Activated effector memory CD4-positive, alpha-beta T cell treated with Interleukin-2 at 50 U/mL for 16 hours (primary cell): Measurements from ENCODE around the gene BCAS3.
"Not testable (repeated sequence)": the region's sequence is repeated elsewhere in the genome, so short reads cannot be mapped to it uniquely, and the experiment has no call there.

ENCODE experiments used
- DNase-seq: peaks from one replicate; pipeline ENCODE4 v3.0.0-alpha.2; 2020

BCAS3 gene

DNA sequence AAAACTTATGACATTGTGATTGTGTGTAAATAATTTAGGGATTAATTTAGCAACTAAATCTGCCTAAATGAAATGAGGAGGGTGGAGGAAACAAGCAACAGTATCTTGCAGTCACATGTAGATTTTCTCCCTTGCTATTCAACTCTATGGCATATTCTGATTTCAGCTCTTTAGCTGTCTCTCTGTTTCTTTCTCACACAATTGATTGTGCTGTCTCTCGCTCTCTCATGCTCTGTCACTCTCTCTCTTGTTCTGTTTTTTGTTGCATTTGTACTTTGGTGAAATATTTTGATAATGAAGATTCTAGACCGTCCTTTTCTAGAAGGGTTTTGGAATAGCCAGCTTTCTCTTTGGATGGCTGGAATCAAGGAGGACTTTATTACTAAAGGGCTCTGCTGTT, 70.6 kb downstream of the BCAS3 start:
- DNase-seq = no peak

DNA sequence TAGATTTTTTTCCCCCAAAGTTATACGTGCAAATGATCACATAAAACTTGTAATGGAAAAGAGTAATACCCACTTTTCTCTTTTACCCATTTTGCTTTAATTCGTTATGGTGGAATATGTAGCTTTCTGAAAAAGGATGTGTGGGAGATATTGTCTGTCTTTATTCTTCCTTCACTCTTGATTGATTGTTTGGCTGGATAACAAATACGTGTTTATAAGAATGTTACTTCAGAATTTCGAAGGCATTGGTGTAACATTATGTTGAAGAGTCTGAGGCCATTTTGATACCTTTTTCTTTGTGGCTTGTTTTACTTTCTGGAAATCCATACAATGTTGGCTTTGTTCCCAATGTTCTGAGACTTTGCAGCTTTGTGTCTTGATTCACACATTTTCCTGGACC, 71.4 kb downstream of the BCAS3 start:
- DNase-seq = no peak

DNA sequence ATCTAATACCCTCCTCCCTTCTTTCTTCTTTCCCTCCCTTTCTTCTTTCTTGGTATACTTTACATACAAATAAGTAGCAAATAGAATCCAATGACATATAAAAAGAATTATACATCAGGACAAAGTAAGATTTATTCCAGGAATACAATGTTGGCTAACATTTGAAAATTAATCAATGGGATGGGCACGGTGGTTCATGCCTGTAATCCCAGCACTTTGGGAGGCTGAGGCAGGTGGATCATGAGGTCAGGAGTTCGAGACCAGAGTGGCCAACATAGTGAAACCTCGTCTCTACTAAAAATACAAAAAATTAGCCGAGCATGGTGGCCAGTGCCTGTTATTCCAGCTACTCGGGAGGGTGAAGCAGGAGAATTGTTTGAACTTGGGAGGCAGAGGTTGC, 72.1 kb downstream of the BCAS3 start:
- no peak for DNase-seq

DNA sequence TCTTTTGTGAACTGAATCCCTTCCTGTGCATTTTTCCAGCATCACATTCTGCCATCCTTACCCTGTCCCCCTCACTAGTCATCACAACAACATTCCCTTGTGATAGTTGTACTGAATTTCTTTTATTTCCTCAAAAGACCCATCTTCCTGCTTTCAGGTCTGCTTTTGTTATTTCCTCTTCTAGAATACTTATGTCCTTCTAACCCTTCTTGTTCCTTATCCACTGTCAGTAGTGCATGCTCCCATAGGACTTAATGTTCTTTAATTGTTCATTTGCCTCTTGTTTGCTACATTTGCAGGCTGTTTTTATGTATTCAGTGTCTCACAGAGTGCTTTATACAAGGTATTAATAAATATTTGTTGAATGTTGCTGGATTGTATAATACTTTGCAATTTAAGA, 73.0 kb downstream of the BCAS3 start:
- DNase-seq = no peak

DNA sequence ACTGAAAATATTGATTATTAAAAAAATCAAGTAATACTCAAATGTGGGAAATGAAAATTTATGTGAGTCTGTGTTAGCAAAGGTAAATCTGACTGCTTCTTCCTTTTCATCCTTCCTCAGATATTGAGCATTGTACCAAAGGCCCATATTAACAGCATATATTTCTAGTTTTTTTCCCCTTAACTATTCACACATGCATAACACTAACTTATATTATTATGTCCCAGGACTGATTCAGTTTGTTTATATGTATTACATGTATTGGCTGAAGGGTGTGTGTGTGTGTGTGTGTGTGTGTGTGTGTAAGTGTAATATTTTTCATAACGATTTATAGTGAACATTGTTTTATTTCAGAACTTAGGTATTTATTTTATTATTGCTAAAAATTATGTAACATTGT, 74.2 kb downstream of the BCAS3 start:
- DNase-seq = no peak

DNA sequence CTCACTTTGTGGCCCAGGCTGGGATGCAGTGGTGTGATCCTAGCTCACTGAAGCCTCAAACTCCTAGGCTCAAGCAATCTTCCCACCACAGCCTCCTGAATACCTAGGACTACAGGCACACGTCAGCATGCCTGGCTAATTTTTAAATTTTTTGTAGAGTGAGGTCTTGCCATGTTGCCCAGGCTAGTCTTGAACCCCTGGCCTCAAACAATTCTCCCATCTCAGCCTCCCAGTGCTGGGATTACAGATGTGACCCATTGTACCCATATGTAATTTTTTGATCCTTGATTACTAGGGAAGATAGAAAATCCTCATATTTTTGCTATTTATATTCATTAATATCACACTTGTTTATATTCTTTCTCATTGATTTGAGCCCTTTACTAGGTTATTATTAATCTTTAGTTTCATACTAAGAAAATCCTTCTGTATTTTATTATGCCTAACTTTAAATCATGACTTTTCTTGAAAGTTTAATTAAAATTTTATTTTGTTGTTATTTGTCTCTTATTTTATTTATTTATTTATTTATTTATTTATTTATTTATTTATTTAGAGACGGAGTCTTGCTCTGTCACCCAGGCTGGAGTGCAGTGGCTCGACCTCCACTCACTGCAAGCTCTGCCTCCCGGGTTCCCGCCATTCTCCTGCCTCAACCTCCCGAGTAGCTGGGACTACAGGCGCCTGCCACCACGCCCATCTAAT, 75.4 kb downstream of the BCAS3 start:
- DNase-seq = no peak

DNA sequence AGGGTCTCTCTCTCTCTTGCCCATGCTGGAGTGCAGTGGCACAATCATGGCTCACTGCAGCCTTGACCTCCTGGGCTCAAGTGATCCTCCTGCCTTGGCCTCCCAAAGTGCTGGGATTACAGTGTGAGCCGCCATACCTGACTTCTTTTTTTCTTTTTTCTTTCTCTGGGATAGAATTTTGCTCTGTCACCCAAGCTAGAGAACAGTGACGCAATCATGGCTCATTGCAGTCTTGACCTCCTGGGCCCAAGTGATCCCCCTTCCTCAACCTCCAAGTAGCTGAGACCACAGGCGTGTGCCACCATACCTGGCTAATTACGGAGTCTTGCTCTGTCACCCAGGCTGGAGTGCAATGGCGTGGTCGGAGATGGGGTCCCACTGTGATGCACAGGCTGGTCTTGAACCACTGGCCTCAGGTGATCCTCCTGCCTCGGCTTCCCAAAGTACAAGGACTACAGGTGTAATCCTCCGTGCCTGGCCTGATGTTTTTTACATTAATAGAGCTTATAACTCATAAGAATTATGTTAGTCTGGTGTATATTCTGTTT, 76.5 kb downstream of the BCAS3 start:
- no peak for DNase-seq

DNA sequence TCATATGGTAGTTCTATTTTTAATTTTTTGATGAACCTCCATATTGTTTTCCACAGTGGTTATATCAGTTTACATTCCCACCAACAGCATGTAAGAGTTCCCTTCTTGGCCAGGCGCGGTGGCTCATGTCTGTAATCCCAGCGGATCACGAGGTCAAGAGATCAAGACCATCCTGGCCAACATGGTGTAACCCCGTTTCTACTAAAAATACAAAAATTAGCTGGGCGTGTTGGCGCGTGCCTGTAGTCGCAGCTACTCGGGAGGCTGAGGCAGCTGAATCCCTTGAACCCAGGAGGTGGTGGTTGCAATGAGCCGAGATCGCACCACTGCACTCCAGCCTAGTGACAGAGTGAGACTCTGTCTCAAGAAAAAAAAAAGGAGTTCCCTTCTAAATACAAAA, 79.1 kb downstream of the BCAS3 start:
- not testable (repeated sequence) for DNase-seq

DNA sequence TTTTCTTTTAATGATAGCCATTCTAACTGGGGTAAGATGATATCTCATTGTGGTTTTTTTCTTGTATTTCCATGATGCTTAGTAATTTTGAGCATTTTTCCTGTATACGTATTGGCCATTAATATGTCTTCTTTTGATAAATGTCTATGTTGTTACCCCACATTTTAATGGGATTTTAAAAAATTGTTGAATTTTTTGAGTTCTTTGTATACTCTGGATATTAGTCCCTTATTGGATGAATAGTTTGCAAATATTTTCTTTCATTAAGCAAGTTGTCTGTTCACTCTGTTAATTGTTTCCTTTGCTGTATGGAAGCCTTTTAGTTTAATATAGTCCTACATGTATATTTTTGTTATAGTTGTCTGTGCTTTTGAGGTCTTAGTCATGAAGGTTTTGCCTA, 79.8 kb downstream of the BCAS3 start:
- DNase-seq = no peak

DNA sequence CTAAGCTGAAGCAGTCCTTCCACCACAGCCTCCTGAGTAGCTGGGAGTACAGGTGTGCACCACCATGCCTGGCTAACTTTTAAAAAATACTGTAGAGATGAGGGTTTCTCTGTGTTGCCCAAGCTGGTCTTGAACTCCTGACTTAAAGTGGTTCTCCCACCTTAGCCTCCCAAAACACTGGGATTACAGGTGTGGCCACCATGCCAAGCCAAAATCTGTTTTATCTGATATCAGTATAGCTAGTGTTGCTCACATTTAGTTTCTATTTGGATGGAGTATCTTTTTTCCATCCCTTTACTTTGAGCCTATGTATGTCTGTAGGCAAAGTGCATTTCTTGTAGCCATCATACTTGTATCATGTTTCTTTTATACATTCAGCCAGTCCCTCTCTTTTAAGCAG, 82.1 kb downstream of the BCAS3 start:
- no peak for DNase-seq

DNA sequence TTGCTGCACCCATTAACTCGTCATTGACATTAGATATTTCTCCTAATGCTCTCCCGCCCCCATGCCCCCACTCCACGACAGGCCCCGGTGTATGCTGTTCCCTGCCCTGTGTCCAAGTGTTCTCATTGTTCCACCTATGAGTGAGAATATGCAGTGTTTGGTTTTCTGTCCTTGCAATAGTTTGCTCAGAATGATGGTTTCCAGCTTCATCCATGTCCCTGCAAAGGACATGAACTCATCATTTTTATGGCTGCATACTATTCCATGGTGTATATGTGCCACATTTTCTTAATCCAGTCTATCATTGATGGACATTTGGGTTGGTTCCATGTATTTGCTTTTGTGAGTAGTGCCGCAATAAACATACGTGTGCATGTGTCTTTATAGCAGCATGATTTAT, 83.7 kb downstream of the BCAS3 start:
- not testable (repeated sequence) for DNase-seq

DNA sequence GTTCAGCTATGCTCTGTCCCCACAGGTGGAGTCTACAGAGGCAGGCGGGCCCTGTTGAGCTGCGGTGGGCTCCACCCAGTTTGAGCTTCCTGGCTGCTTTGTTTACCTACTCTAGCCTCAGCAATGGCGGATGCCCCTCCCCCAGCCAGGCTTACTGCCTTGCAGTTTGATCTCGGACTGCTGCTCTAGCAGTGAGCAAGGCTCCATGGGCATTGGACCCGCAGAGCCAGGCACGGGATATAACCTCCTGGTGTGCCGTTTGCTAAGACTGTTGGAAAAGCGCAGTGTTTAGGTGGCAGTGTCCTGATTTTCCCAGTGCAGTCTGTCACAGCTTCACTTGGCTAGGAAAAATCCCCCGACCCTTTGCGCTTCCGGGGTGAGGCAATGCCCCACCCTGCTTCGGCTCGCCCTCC, 89.1 kb downstream of the BCAS3 start:
- DNase-seq = peak; percentile 31

DNA sequence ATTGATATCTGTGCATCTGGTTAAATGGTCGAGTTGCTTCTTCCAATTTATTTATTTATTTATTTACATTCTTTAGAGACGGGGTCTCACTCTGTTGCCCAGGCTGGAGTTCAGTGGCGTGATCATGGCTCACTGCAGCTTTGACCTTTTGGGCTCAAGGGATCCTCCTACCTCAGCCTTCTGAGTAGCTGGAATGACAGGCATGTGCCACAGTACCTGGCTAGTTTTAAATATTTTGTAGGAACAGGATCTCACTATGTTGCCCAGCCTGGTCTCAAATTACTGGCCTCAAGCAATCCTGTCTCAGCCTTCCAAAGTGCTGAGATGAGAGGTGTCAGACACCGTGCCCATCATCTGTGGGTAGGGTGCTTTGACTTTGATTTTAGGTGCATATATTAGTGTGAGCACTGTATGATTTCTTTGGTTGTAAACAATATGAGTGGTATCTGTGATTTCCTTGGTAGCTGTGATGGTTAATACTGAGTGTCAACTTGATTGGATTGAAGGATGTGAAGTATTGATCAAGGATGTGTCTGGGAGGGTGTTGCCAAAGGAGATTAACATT, 90.2 kb downstream of the BCAS3 start:
- no peak for DNase-seq

DNA sequence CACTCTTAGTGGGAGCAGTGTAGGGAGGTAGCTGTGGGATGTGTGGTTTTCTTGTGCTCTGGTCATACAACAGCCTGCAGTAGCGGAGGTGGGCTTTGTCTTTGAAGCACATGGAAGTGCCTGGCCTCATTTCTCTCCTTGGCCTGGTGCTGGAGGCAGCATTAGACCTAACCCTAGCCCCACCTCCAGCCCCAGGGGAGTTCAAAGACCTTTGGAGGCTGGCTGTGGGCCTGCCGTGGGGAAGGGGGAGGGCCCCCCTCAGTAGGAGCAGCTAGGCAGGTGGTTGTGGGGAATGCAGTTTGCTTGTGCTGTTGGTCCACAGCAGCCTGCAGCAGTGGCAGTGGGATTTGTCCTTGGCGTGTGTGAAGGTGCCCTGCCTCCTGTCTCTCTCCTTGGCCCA, 91.7 kb downstream of the BCAS3 start:
- DNase-seq = no peak

DNA sequence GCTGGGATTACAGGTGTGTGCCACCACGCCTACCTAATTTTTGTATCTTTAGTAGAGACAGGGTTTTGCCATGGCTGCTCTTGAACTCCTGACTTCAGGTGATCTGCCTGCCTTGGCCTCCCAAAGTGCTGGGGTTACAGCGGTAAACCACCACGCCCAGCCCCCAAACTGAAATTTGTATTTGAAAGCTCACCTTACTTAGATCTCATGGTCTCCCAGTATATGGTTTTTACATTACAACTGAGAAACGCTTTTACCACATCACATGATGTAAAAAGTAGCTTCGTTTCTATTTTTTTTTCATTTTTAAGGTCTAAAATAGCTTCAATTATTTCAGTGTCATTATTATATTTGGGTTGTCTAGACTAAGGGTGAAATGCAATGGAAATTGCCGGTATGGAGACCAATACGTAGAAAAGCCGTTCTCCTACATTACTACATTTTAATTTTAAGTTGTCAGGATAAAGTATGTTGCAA, 93.3 kb downstream of the BCAS3 start:
- DNase-seq = no peak

DNA sequence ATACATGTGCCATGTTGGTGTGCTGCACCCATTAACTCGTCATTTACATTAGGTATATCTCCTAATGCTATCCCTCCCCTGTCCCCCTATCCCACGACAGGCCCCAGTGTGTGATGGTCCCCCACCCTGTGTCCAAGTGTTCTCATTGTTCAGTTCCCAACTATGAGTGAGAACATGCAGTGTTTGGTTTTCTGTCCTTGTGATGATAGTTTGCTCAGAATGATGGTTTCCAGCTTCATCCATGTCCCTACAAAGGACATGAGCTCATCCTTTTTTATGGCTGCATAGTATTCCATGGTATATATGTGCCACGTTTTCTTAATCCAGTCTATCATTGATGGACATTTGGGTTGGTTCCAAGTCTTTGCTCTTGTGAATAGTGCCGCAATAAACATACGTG, 94.0 kb downstream of the BCAS3 start:
- DNase-seq = not testable (repeated sequence)

DNA sequence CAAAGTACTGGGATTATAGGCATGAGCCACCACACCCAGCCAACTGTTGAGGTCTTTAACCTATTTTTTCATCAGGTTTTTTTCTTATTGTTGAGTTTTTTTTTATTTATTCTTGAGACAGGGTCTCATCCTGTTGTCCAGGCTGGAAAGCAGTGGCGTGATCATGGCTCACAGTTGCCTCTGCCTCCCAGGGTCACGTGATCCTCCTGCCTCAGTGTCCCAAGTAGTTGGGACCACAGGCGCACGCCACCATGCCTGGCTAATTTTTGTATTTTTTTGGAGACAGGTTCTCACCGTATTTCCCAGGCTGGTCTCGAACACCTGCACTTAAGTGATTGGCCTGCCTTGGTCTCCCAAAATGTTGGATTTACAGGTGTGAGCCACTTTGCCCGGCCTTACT, 95.9 kb downstream of the BCAS3 start:
- no peak for DNase-seq

DNA sequence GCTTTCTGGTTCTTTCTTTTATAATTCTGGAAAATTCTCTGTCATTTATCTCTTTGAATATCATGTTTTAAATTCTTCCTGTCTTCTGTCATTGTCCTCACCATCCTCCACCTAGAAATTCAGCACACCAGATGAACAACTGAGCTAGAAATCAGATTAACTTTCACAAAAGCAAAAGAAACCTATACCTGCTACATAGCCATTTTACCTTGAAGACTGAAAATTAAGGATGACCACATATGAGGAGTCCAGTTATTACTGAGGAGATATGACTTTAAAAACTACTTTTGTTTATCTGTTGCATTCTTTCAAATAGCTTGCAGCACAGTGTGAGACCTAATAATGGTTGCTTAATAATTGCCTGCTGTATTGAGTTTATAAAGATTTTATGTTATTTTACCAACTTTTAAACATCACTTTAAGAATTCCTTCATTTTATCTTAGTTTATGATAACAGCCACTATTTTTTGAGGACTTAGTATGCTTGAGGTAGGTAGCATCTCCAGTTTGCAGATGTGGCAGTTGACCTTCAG, 104.3 kb downstream of the BCAS3 start:
- no peak for DNase-seq

DNA sequence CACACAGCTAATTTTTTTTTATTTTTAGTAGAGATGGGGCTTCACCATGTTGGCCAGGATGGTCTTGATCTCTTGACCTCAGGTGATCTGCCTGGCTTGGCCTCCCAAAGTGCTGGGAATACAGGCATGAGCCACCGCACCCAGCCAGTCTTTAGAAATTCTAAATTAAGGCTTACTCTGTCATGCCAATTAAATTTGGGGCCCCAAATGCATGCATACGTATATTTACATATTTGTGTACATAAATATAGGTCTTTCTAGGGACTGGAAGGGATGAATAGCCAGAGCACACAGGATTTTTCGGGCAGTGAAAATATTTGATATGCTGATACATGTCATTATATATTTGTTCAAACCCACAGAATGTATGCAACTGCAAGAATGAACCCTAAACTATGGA, 105.1 kb downstream of the BCAS3 start:
- no peak for DNase-seq

DNA sequence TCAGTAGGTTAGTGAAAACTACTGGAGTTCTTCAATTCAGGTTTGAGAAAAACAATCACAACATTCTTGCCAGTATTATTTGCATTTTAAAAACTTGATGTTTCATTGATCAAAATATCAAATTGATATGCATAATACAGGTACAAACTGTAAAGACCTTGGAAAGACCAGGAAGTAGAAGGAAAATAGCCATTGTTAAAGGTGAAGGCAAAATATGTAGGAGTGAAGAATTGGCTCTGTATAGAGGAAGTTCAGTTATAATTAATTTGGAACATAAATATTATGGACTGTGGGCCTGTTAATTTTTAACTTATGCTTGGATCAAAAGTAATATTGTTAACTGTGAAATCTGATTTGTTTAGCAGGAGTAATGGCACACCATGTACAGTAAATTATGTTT, 112.6 kb downstream of the BCAS3 start:
- no peak for DNase-seq

DNA sequence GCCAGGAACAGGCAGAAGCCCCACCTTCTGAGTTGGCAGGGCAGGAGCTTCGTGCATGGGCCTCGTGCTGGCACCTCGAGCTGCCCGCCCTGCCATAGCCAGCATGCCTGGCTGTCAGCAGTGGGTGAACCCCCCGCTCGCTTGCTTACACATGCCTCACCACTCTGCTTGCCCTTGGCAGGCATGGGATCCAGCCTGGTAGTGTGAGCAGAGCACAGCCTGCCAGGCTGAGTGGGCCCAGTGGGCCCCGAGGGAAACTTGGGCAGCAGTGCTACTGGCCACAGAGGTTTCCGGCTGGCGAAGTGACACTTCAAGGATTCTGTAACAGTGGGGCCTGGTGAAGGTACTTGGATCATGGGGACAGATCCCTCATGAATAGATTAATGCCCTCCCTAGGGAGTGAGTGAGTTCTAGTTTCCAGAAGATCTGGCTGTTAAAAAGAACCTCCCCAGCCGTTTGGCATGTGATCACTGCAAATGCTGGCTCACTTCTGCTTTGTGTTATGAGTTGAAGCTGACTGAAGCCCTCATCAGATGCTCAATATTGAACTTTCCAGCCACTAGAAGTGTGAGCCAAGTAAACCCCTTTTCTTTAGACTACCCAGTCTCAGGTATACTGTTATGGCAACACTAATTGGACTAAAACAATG, 114.7 kb downstream of the BCAS3 start:
- DNase-seq = no peak

DNA sequence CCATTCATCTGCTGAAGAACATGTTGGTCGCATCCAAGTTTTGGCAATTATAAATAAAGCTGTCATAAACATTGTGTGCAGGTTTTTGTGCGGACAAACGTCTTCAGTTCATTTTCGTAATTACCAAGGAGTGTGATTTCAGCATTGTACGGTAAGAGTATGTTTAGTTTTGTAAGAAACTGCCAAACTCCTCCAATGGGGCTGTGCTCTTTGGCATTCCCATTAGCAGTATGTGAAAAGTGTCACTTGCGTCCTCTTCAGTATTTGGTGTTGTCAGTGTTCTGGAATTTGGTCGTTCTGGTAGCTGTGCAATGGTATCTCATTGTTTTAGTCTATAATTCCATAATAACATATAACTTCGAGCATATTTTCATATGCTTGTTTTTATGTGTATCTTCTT, 120.9 kb downstream of the BCAS3 start:
- DNase-seq = no peak

DNA sequence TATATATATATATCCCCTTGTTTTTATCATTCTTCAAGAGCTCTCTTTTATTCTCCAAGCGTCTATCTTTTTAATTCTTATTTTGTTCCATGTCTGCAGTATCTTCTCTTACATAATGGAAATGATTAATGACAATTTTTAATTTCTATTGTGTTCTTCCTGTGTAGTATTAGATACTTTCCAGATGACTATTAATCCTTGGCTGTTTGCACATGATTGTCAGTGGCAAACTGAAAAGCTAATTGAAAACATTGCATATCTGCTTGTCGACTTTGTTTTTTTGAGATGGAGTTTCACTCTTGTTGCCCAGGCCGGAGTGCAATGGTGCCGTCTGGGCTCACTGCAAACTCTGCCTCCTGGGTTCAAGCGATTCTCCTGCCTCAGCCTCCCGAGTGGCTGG, 124.7 kb downstream of the BCAS3 start:
- DNase-seq = no peak

DNA sequence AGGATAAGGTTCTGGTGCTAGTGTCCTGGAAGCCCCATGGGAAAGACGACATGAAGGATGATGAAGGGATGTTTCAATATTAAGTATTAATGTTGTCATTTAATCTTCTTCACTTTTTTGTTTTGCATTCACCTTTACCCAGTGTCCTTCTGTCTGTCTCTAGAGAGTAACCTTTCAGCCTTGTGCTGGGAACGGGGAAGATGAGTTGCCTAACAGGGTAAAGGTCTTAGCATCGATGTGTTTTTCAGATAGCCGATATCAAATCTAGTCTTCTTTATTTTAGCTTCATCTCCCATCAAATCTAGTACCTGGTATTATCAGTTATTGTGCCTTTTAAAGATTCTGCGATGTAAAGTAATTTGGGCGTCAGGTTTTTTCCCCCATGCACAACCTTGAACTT, 125.4 kb downstream of the BCAS3 start:
- DNase-seq = no peak
